ENCODE data around the gene UBTD2. TPM values are rescaled to one million over a fixed set of nuclear protein-coding genes. Genes with fewer than 3 reads are reported as not detected.

The UBTD2 gene
- total RNA-seq, 5 donors from 2014 or later (not counting 1 experiment from before 2014, with no cell fraction given): 3.2 to 7.7 (median 5.4) TPM

GRCh38 chr5:172162323-172162986 is 121.1 kb downstream of the UBTD2 start:
- Histone ChIP-seq H3K27me3 (replicated peaks in 1 of 2; ENCODE audit: control insufficient read depth in 2 of 2, extremely low read depth in 1 of 2, insufficient read depth in 2 of 2, low read length in 1 of 2) (no peaks in the 10 kb centered on the region), H3K27ac (ENCODE audit: low read length) (peak overlapping the region; percentile 10), H3K9me3 (no peaks in the 10 kb centered on the region), H3K4me3 (ENCODE audit: control insufficient read depth in 1 of 2, extremely low read depth in 1 of 2, low read length in 1 of 2) (no peak overlapping the region), H3K4me1 (ENCODE audit: control insufficient read depth in 1 of 2, extremely low read depth in 1 of 2, insufficient read depth in 2 of 2, low read length in 2 of 2) (peaks cover 17 to 85% of the 10 kb centered on the region in 2 experiments), H3K36me3 (ENCODE audit: control insufficient read depth in 2 of 2, extremely low read depth in 1 of 2, insufficient read depth in 1 of 2, low read length in 1 of 2) (peaks cover 3 to 52% of the 10 kb centered on the region in 2 donors)
- Mint-ChIP-seq H3K36me3 (peaks cover 16% of the 10 kb centered on the region), H3K27ac (peak overlapping the region; percentile 29 to 69), H3K9me3 (no peaks in the 10 kb centered on the region), H3K4me1 (peaks cover 60 to 85% (median 79%) of the 10 kb centered on the region in 3 donors), H3K4me3 (peak overlapping the region in 1 of 3 donors; percentile 50), H3K27me3 (no peaks in the 10 kb centered on the region)
- POLR2A ChIA-PET: interaction anchor here in 1 of 2 donors (0.6 kb wide), 1 partner anchor 8 kb away, joined by 3 read pairs; no protein-coding TSS in a partner anchor
- 92% methylated on average over 4 of the region's 5 CpGs for WGBS (ENCODE audit: insufficient coverage)
- CTCF ChIA-PET: interaction anchor here in 1 of 2 donors (1.1 kb wide), 1 partner anchor 12 kb away, joined by 3 read pairs; no protein-coding TSS in a partner anchor
- DNase-seq (no peak), ATAC-seq (replicated peaks in 1 of 4) (peak in 1 of 4 experiments; percentile 9)

- CTCF ChIA-PET: interaction anchor here in 1 of 2 donors (0.7 to 1.5 kb wide), 2 partner anchors 28 to 237 kb away, joined by 3 to 4 read pairs; partner anchors contain the start of gene STK10
Measured at GRCh38 chr5:172160506-172160905, 123.1 kb downstream of the UBTD2 start.

More at GRCh38 chr5:172160506-172160905, 123.1 kb downstream of the UBTD2 start:
- H3K4me3 Mint-ChIP-seq: peak overlapping the region in 2 of 3 donors; percentile 13 to 20
- no peaks in the 10 kb centered on the region for H3K9me3 ChIP-seq
- no peaks in the 10 kb centered on the region for H3K27me3 ChIP-seq (replicated peaks in 1 of 2; ENCODE audit: control insufficient read depth in 2 of 2, extremely low read depth in 1 of 2, insufficient read depth in 2 of 2, low read length in 1 of 2)
- POLR2A ChIA-PET: interaction anchor here (0.6 to 0.7 kb wide), 3 partner anchors 70 to 766 kb away, joined by 3 to 6 read pairs (median 4); no protein-coding TSS in a partner anchor
- H3K4me1 ChIP-seq (ENCODE audit: control insufficient read depth in 1 of 2, extremely low read depth in 1 of 2, insufficient read depth in 2 of 2, low read length in 2 of 2): peaks cover 17 to 73% of the 10 kb centered on the region in 2 experiments
- no peaks in the 10 kb centered on the region for H3K9me3 Mint-ChIP-seq
- DNase-seq (no peak), ATAC-seq (replicated peaks in 1 of 4) (no peak)
- no peak overlapping the region for H3K4me3 ChIP-seq (ENCODE audit: control insufficient read depth in 1 of 2, extremely low read depth in 1 of 2, low read length in 1 of 2)
- 50% methylated on average over 1 of the region's 9 CpGs for WGBS (ENCODE audit: insufficient coverage)
- H3K36me3 Mint-ChIP-seq: peaks cover 26% of the 10 kb centered on the region
- peaks cover 59 to 81% (median 74%) of the 10 kb centered on the region in 3 donors for H3K4me1 Mint-ChIP-seq
- H3K27me3 Mint-ChIP-seq: no peaks in the 10 kb centered on the region
- H3K36me3 ChIP-seq (ENCODE audit: control insufficient read depth in 2 of 2, extremely low read depth in 1 of 2, insufficient read depth in 1 of 2, low read length in 1 of 2): peaks cover 3 to 55% of the 10 kb centered on the region in 2 donors
- peak overlapping the region; percentile 57 to 78 for H3K27ac Mint-ChIP-seq
- no peak overlapping the region for H3K27ac ChIP-seq (ENCODE audit: low read length)

Other genes starting within 250 kb of the UBTD2 start
- 100 to 1,000 TPM; 305 to 437 (median 331) TPM for gene STK10, start 95.5 kb downstream of the UBTD2 start, total RNA-seq
- not detected for gene EFCAB9, start 89.6 kb downstream of the UBTD2 start, total RNA-seq
- under 1 TPM; 0.15 to 0.69 (median 0.38) TPM for gene SH3PXD2B, start 170.8 kb upstream of the UBTD2 start, total RNA-seq

Measured in T-cell (primary cell).